ENCODE results near the gene EXOSC10. TPM values are rescaled to one million over a fixed set of nuclear protein-coding genes. Genes with fewer than 3 reads are reported as not detected.

The EXOSC10 gene
- total RNA-seq (2022; extraction: Qiagen RNA extraction) = 34.3 to 40.1 TPM (median 36.1 TPM) in 5 replicates

GRCh38 chr1:11099310-11100148 is at the start of gene EXOSC10:
TSS of gene EXOSC10 (minus strand) at chr1:11099869. CDS start at chr1:11099831, 38 bp downstream.

DNA sequence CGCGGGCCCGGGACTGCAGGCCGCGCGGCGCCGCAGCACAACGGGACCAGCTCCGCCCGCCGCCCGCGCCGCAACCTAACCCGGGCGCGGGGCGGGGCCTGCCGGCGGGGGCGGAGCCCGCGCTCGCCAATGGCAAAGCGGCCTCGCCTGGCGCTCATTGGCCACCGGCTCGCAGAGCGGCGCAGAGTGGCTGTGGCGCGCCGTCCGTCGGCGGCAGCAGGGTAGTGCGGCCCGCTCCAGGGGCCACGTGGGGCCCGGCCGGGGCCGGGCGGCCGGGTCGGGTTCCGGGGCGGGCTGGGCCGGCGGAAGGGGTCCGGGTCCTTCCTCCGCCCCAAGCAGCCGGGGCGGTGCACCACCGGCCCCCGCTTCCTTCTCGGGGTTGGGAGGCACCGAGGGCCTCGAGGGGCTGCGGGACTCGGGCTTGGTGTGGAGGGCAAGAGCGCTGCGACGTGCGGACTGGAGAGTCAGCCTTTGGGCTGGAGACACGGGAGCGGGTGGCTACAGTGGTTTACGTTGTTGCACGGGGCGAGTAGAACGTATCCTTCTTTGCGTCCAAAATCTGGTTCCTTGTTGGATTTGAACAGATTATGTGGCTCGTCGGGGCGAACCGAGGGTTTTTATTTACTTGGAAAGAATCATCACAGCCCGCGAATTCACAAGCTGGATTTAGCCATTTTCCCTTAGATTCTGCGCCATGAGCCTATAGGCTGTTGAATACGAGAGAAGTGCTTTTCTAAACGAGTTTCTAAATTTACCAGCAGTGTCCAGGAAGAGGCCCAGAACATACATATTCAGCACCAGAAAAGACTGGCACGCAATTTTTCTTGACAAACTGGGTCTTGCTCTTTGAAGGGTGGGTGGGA is 39.5 kb downstream of the EXOSC10 start, which contains the start of gene SRM:
Gene SRM, minus strand, starts transcription at position 51 of the 863 bp plus-strand sequence. CDS start 75 bp downstream, outside the sequence.

DNA sequence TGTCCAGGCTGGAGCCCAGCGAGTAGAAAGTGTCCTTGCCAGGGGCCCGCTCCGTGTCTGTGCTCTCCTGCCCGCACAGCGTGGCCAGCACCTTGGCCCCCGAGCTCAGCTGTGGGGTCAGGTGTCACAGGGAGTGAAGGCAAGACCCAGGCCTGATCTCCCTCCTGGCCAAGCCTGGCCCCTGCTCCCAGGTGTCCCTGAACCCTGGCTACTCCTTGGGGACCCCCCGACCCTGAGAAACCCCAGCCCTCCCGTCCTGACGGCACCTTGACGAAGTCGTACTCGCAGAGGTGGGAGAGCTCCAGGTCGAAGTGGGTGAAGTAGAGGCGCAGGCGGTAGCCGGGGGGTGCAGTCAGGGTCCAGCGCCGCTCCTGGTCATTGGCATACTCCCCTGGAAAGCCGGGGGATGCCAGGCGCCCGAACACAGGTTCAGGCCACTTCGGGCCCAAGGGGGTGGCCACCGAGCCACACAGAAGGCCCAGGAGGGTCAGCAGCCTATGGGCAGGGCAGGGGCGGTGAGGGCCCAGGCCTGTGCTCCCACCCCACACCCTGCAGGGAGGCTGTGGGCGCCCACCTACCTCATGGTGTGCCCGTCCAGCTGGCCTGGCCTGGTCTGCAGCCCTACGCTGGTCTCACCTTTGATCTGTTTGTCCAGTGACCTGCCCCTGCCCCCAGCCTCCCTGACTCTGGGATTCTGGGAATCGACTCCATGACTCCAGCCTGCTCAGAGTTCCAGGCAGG is 52.9 kb downstream of the EXOSC10 start, which contains the start of gene MASP2:
Gene MASP2, minus strand, starts transcription at position 615 of the 741 bp plus-strand sequence. Its CDS starts 32 bp downstream, at position 583.

Other genes starting within 250 kb of the EXOSC10 start
- 168 to 213 TPM (median 192 TPM) in 5 replicates for gene TARDBP, start 87.2 kb downstream of the EXOSC10 start, total RNA-seq (2022; extraction: Qiagen RNA extraction)
- 0.10 to 0.21 TPM (median 0.17 TPM) in 4 of 5 replicates, not detected in the other for gene MASP2, start 52.6 kb downstream of the EXOSC10 start, total RNA-seq (2022; extraction: Qiagen RNA extraction)
- gene SRM, start 39.9 kb downstream of the EXOSC10 start, total RNA-seq (2022; extraction: Qiagen RNA extraction) = 139 to 230 TPM (median 194 TPM) in 5 replicates
- gene ANGPTL7, start 89.5 kb upstream of the EXOSC10 start, total RNA-seq (2022; extraction: Qiagen RNA extraction) = not detected in 5 replicates
- 12.3 to 14.4 TPM (median 13.3 TPM) in 5 replicates for gene MTOR, start 162.7 kb upstream of the EXOSC10 start, total RNA-seq (2022; extraction: Qiagen RNA extraction)
- 14.2 to 17.5 TPM (median 16.6 TPM) in 5 replicates for gene UBIAD1, start 173.3 kb upstream of the EXOSC10 start, total RNA-seq (2022; extraction: Qiagen RNA extraction)